GM23338 (cell line): ENCODE data around the gene CYSLTR2. TPM values are rescaled to one million over a fixed set of nuclear protein-coding genes. Genes with fewer than 3 reads are reported as not detected.
A peak's percentile ranks its signal among the peaks of the same experiment; 100 is the strongest.

Experiments used
- ATAC-seq: fragments of 200-7000 bp; cut with Tn5 transposase; 3 replicates; pipeline ENCODE4 v1.9.1; 2020
- DNase-seq: peaks from one replicate; pipeline ENCODE4 v3.0.0-alpha.2; 2015; ENCODE audit warnings: low spot score
- H2AFZ ChIP-seq: fragments of 200-600 bp; sonication (generic); 2 replicates; pipeline ENCODE4 v1.8.0; 2016; ENCODE audit warnings: antibody characterized with exemption, mild to moderate bottlenecking, moderate library complexity
- H3F3A ChIP-seq: fragments of 200-600 bp; sonication (generic); replicated peaks from 2 replicates; pipeline ENCODE4 v1.8.0; 2017; ENCODE audit warnings: antibody characterized with exemption, mixed run types, low read depth
- H3K27ac ChIP-seq: fragments of 200-600 bp; sonication (generic); 2 replicates; pipeline ENCODE4 v1.6.1; 2016; ENCODE audit warnings: low read depth
- H3K27me3 ChIP-seq: fragments of 200-600 bp; sonication (generic); 2 replicates; pipeline ENCODE4 v1.8.0; 2016; ENCODE audit warnings: mild to moderate bottlenecking, mixed run types, moderate library complexity; ENCODE audit not compliant: insufficient read depth
- H3K36me3 ChIP-seq: fragments of 200-600 bp; sonication (generic); 2 replicates; pipeline ENCODE4 v1.8.0; 2016; ENCODE audit warnings: mild to moderate bottlenecking; ENCODE audit not compliant: insufficient read depth
- H3K4me1 ChIP-seq: fragments of 200-600 bp; sonication (generic); 2 replicates; pipeline ENCODE4 v1.8.0; 2016; ENCODE audit warnings: mild to moderate bottlenecking, moderate library complexity; ENCODE audit not compliant: insufficient read depth
- H3K4me2 ChIP-seq: fragments of 200-600 bp; sonication (generic); 2 replicates; pipeline ENCODE4 v1.7.1; 2017; ENCODE audit warnings: mixed run types
- H3K4me3 ChIP-seq: fragments of 200-600 bp; sonication (generic); 2 replicates; pipeline ENCODE4 v1.6.1; 2016; ENCODE audit warnings: mixed run types
- H3K79me2 ChIP-seq: fragments of 200-600 bp; sonication (generic); replicated peaks from 2 replicates; pipeline ENCODE4 v1.8.0; 2017; ENCODE audit warnings: mild to moderate bottlenecking; ENCODE audit not compliant: insufficient read depth
- H3K9me2 ChIP-seq: fragments of 200-600 bp; sonication (generic); 2 replicates; pipeline ENCODE4 v1.8.0; 2017; ENCODE audit not compliant: insufficient read depth
- H4K20me1 ChIP-seq: fragments of 200-600 bp; sonication (generic); replicated peaks from 2 replicates; pipeline ENCODE4 v1.8.0; 2017; ENCODE audit warnings: mild to moderate bottlenecking; ENCODE audit not compliant: insufficient read depth
- H3K27ac Mint-ChIP-seq: 2 replicates; pipeline ENCODE4 v1.8.0; 2020; ENCODE audit warnings: inconsistent platforms, mild to moderate bottlenecking, moderate library complexity, mixed read lengths
- H3K27me3 Mint-ChIP-seq: 3 replicates; pipeline ENCODE4 v1.8.0; 2022; ENCODE audit warnings: low read depth, mild to moderate bottlenecking, moderate library complexity, mixed read lengths, inconsistent platforms; ENCODE audit not compliant: insufficient read depth, poor library complexity
- H3K36me3 Mint-ChIP-seq: 3 replicates; pipeline ENCODE4 v1.8.0; 2021; ENCODE audit warnings: low read depth, mild to moderate bottlenecking, inconsistent platforms, moderate library complexity, mixed read lengths
- H3K4me1 Mint-ChIP-seq: 3 replicates; pipeline ENCODE4 v1.8.0; 2020; ENCODE audit warnings: mild to moderate bottlenecking, inconsistent platforms, mixed read lengths
- H3K4me3 Mint-ChIP-seq: 3 replicates; pipeline ENCODE4 v1.8.0; 2021; ENCODE audit warnings: moderate library complexity, mild to moderate bottlenecking, inconsistent platforms, mixed read lengths
- H3K9me3 Mint-ChIP-seq: 3 replicates; pipeline ENCODE4 v1.8.0; 2020; ENCODE audit warnings: moderate library complexity, mild to moderate bottlenecking, inconsistent platforms, mixed read lengths
- CREB1 ChIP-seq: fragments of 250-450 bp; sonication (Bioruptor Pico); IDR thresholded peaks from 2 replicates; pipeline ENCODE4 v1.5.0; 2020; ENCODE audit warnings: low read depth, mild to moderate bottlenecking, moderate library complexity
- EZH2 ChIP-seq: fragments of 200-600 bp; sonication (generic); IDR thresholded peaks from one replicate; pipeline ENCODE4 v1.8.0; 2017; ENCODE audit warnings: antibody characterized with exemption, mild to moderate bottlenecking, low read depth; ENCODE audit not compliant: unreplicated experiment
- JUNB ChIP-seq: IDR thresholded peaks from one replicate; pipeline ENCODE4 v1.6.1; 2016; ENCODE audit warnings: antibody characterized with exemption; ENCODE audit not compliant: unreplicated experiment
- NANOG ChIP-seq: IDR thresholded peaks from 2 replicates; pipeline ENCODE4 v1.6.1; 2016; ENCODE audit warnings: antibody characterized with exemption, borderline replicate concordance
- STAT1 ChIP-seq: IDR thresholded peaks from one replicate; pipeline ENCODE4 v1.6.1; 2016; ENCODE audit warnings: antibody characterized with exemption; ENCODE audit not compliant: unreplicated experiment
- ZNF114 ChIP-seq: fragments of 250-450 bp; sonication (Bioruptor Pico); IDR thresholded peaks from 2 replicates; pipeline ENCODE4 v1.5.0; 2020; ENCODE audit warnings: mild to moderate bottlenecking, moderate library complexity
- ZNF331 ChIP-seq: fragments of 250-450 bp; sonication (Bioruptor Pico); IDR thresholded peaks from 2 replicates; pipeline ENCODE4 v1.5.0; 2020; ENCODE audit warnings: low read depth, mild to moderate bottlenecking, moderate library complexity
- polyA plus RNA-seq: library from polyadenylated mRNA; unstranded; fragments of >200 nt; fragmentation: Nextera tagmentation; extraction: Ambion mirVana; gene quantifications from 2 replicates; pipeline ENCODE4 v1.2.1, GENCODE V29; 2016
- total RNA-seq: library from RNA; depleted of rRNA; stranded (reverse); fragments of >200 nt; shearing (Covaris generic); gene quantifications from 2 replicates; pipeline ENCODE4 v1.2.3, GENCODE V29; 2014; rRNA removed
- TF ChIP-seq, protein P1 (sequence below), 2 experiments: fragments of 200-600 bp in 1 of 2; sonication (generic) in 1 of 2; conservative IDR thresholded peaks; 2 replicates each; pipeline versions ENCODE4 v1.5.1 to v1.6.1; 2016 to 2017; ENCODE audit warnings: antibody characterized with exemption in 2 of 2, low read depth in 2 of 2, mild to moderate bottlenecking in 2 of 2, moderate library complexity in 1 of 2
- TF ChIP-seq, protein P2 (sequence below): IDR thresholded peaks from one replicate; pipeline ENCODE4 v1.6.1; 2018; ENCODE audit warnings: antibody characterized with exemption; ENCODE audit not compliant: unreplicated experiment

The CYSLTR2 gene
- total and polyA plus RNA-seq, 2 experiments from 2014 or later, result not detected

DNA sequence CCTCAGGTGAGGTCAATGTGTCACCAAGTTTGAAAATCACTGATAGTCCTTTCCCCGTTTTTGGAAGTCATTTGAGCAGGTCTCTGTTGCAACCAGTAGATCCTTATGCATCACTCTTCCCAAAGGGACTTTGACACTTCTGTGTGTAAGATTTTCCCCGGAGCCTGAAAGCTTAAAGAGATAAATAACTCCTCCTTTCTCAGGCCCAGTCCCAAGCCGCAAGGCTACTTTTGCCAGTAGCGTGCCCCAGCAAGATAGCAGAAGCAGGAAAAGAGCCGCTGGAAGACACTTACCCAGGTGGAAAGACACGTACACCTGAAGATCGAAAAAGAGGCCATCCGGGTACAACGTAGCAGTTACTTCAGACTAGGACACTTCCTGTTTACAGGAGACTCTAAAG is 106.9 kb downstream of the CYSLTR2 start:
- Histone ChIP-seq H3F3A (no peaks in the 10 kb centered on the region), H3K4me3 (no peak overlapping the region), H3K4me1 (peaks cover 15% of the 10 kb centered on the region; the same call in 1 of the 2 replicates), H3K36me3 (peaks cover 4% of the 10 kb centered on the region; the same call in 1 of the 2 replicates), H3K9me2 (peaks cover 8% of the 10 kb centered on the region; the same call in 1 of the 2 replicates), H3K79me2 (no peaks in the 10 kb centered on the region), H2AFZ (peak overlapping the region; percentile 80), H3K27ac (no peak overlapping the region), H3K27me3 (no peaks in the 10 kb centered on the region), H3K4me2 (no peak overlapping the region), H4K20me1 (no peaks in the 10 kb centered on the region)
- H3K4me3 Mint-ChIP-seq, result no peak overlapping the region
- no peak for TF ChIP-seq ZNF331 (CRISPR knock-in tag)
- no peak for TF ChIP-seq EZH2
- no peak for TF ChIP-seq STAT1
- TF ChIP-seq ZNF114 (CRISPR knock-in tag), result no peak
- TF ChIP-seq, protein P1, sequence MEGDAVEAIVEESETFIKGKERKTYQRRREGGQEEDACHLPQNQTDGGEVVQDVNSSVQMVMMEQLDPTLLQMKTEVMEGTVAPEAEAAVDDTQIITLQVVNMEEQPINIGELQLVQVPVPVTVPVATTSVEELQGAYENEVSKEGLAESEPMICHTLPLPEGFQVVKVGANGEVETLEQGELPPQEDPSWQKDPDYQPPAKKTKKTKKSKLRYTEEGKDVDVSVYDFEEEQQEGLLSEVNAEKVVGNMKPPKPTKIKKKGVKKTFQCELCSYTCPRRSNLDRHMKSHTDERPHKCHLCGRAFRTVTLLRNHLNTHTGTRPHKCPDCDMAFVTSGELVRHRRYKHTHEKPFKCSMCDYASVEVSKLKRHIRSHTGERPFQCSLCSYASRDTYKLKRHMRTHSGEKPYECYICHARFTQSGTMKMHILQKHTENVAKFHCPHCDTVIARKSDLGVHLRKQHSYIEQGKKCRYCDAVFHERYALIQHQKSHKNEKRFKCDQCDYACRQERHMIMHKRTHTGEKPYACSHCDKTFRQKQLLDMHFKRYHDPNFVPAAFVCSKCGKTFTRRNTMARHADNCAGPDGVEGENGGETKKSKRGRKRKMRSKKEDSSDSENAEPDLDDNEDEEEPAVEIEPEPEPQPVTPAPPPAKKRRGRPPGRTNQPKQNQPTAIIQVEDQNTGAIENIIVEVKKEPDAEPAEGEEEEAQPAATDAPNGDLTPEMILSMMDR (conservative IDR thresholded peaks at IDR 0.05; ENCODE audit: low read depth in 2 of 2), result no peak
- no peak for TF ChIP-seq NANOG
- TF ChIP-seq, protein P2, sequence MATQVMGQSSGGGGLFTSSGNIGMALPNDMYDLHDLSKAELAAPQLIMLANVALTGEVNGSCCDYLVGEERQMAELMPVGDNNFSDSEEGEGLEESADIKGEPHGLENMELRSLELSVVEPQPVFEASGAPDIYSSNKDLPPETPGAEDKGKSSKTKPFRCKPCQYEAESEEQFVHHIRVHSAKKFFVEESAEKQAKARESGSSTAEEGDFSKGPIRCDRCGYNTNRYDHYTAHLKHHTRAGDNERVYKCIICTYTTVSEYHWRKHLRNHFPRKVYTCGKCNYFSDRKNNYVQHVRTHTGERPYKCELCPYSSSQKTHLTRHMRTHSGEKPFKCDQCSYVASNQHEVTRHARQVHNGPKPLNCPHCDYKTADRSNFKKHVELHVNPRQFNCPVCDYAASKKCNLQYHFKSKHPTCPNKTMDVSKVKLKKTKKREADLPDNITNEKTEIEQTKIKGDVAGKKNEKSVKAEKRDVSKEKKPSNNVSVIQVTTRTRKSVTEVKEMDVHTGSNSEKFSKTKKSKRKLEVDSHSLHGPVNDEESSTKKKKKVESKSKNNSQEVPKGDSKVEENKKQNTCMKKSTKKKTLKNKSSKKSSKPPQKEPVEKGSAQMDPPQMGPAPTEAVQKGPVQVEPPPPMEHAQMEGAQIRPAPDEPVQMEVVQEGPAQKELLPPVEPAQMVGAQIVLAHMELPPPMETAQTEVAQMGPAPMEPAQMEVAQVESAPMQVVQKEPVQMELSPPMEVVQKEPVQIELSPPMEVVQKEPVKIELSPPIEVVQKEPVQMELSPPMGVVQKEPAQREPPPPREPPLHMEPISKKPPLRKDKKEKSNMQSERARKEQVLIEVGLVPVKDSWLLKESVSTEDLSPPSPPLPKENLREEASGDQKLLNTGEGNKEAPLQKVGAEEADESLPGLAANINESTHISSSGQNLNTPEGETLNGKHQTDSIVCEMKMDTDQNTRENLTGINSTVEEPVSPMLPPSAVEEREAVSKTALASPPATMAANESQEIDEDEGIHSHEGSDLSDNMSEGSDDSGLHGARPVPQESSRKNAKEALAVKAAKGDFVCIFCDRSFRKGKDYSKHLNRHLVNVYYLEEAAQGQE, result no peak
- no peak for TF ChIP-seq JUNB
- no peak for TF ChIP-seq CREB1
- peaks cover 2% of the 10 kb centered on the region; the same call in 1 of the 3 replicates for H3K4me1 Mint-ChIP-seq
- H3K27ac Mint-ChIP-seq, result no peak overlapping the region
- peaks cover 41% of the 10 kb centered on the region for H3K9me3 Mint-ChIP-seq
- DNase-seq (no peak), ATAC-seq (no peak)
- peaks cover 1% of the 10 kb centered on the region for H3K27me3 Mint-ChIP-seq
- H3K36me3 Mint-ChIP-seq, result peaks cover 26% of the 10 kb centered on the region; the same call in 2 of the 3 replicates

Other genes with a start within 250 kb of the CYSLTR2 start
- 1.4 and 2.6 TPM in 2 replicates for gene LPAR6, start 240.8 kb upstream of the CYSLTR2 start, total RNA-seq
- gene LPAR6, start 240.8 kb upstream of the CYSLTR2 start, polyA plus RNA-seq, result 1.9 and 2.1 TPM in 2 replicates
- 15.3 and 20.8 TPM in 2 replicates for gene RCBTB2, start 120.8 kb upstream of the CYSLTR2 start, total RNA-seq
- 8.1 TPM in 2 replicates for gene RCBTB2, start 120.8 kb upstream of the CYSLTR2 start, polyA plus RNA-seq